Mucosa of gallbladder (tissue), 1 donor: ENCODE data around the gene TLR1. TPM values are rescaled to one million over a fixed set of nuclear protein-coding genes. Genes with fewer than 3 reads are reported as not detected.
"Not testable (repeated sequence)": the region's sequence is repeated elsewhere in the genome, so short reads cannot be mapped to it uniquely, and the experiment has no call there.

Experiments
- DNase-seq: peaks from one replicate; pipeline ENCODE4 v3.0.0-alpha.2; 2020; ENCODE audit warnings: low spot score
- total RNA-seq: library from RNA; stranded (reverse); gene quantifications from one replicate; pipeline ENCODE4 v1.2.1, GENCODE V29; 2021
- donor health status: DM: no; HTN: no; CAD: no.

TLR1 gene
- total RNA-seq = 16.6 TPM

GRCh38 chr4:38804654-38805295 lies at the start of gene TLR1:
Gene TLR1, minus strand, starts transcription at chr4:38804791. Its CDS starts 5,960 bp downstream, at chr4:38798831.
- no peak for DNase-seq

- no peak for DNase-seq
Measured at GRCh38 chr4:38846015-38846414, 41.4 kb upstream of the TLR1 start.

GRCh38 chr4:38842994-38843393 lies 38.4 kb upstream of the TLR1 start:
- no peak for DNase-seq

- DNase-seq = no peak
Measured at GRCh38 chr4:38837849-38838248, 33.3 kb upstream of the TLR1 start.

GRCh38 chr4:38837334-38837733 lies 32.7 kb upstream of the TLR1 start:
- no peak for DNase-seq

GRCh38 chr4:38834570-38834969 lies 30.0 kb upstream of the TLR1 start:
- DNase-seq = no peak

GRCh38 chr4:38832624-38833528 lies 28.3 kb upstream of the TLR1 start:
- no peak for DNase-seq

GRCh38 chr4:38832206-38832605 lies 27.6 kb upstream of the TLR1 start:
- no peak for DNase-seq

- no peak for DNase-seq
Measured at GRCh38 chr4:38831653-38832052, 27.1 kb upstream of the TLR1 start.

GRCh38 chr4:38829237-38829636 lies 24.6 kb upstream of the TLR1 start:
- DNase-seq = no peak

- no peak for DNase-seq
Measured at GRCh38 chr4:38823766-38824165, 19.2 kb upstream of the TLR1 start.

- no peak for DNase-seq
Measured at GRCh38 chr4:38822748-38823303, 18.2 kb upstream of the TLR1 start.

GRCh38 chr4:38821739-38822138 lies 17.1 kb upstream of the TLR1 start:
- DNase-seq = no peak

GRCh38 chr4:38820329-38821061 lies 15.9 kb upstream of the TLR1 start:
- DNase-seq = no peak

- DNase-seq = no peak
Measured at GRCh38 chr4:38819569-38819968, 15.0 kb upstream of the TLR1 start.

- DNase-seq = no peak
Measured at GRCh38 chr4:38818441-38818976, 13.9 kb upstream of the TLR1 start.

- no peak for DNase-seq
Measured at GRCh38 chr4:38815885-38816782, 11.5 kb upstream of the TLR1 start.

GRCh38 chr4:38814386-38814785 lies 9.8 kb upstream of the TLR1 start:
- no peak for DNase-seq

- DNase-seq = no peak
Measured at GRCh38 chr4:38811297-38811696, 6.7 kb upstream of the TLR1 start.

GRCh38 chr4:38807462-38807861 lies 2.9 kb upstream of the TLR1 start:
- not testable (repeated sequence) for DNase-seq

GRCh38 chr4:38806251-38806650 lies 1.7 kb upstream of the TLR1 start:
- not testable (repeated sequence) for DNase-seq
